Body of pancreas (tissue), 4 donors: Measurements from ENCODE around the gene CRPPA.

ENCODE experiments used
- CTCF ChIP-seq, 7 experiments: fragments of 450-650 bp in 4 of 7; fragments of 200-600 bp in 3 of 7; sonication (generic) in 3 of 7; IDR thresholded peaks; one replicate each; pipeline ENCODE4 v1.5.1; 2016 to 2019; ENCODE audit warnings: antibody characterized with exemption in 7 of 7
- POLR2A ChIP-seq, 3 donors: fragments of 450-650 bp; IDR thresholded peaks; one replicate each; pipeline ENCODE4 v1.6.1; 2016; ENCODE audit warnings: antibody characterized with exemption in 3 of 3, mild to moderate bottlenecking in 2 of 3

GRCh38 chr7:16463520-16463919, 42.2 kb upstream of the CRPPA start:
- TF ChIP-seq CTCF (IDR thresholded peaks at IDR 0.05) (no peak), POLR2A (IDR thresholded peaks at IDR 0.05) (no peak)
